HepG2 (cell line): ENCODE data around the gene ETFRF1. TPM values are rescaled to one million over a fixed set of nuclear protein-coding genes. Genes with fewer than 3 reads are reported as not detected.

ENCODE experiments used
- DRAP1 ChIP-seq: IDR thresholded peaks from 2 replicates; pipeline ENCODE4 v1.6.1; 2016; ENCODE audit warnings: missing genetic modification reagents, missing compliant biosample characterization
- FLYWCH1 ChIP-seq: sonication (generic); formaldehyde crosslinking; IDR thresholded peaks from 2 replicates; pipeline ENCODE4 v1.8.1; 2023; ENCODE audit warnings: mild to moderate bottlenecking, missing genetic modification reagents
- FOXA1 ChIP-seq, 2 experiments: fragments of 450-650 bp in 1 of 2; sonication (generic) in 1 of 2; formaldehyde crosslinking in 1 of 2; IDR thresholded peaks; 2 replicates each; pipeline versions ENCODE4 v1.4.0 to v1.6.1; 2016 to 2020; ENCODE audit warnings: missing genetic modification reagents in 1 of 2
- FOXK1 ChIP-seq: sonication (generic); formaldehyde crosslinking; IDR thresholded peaks from 2 replicates; pipeline ENCODE4 v1.4.0; 2020; ENCODE audit warnings: low read depth, missing genetic modification reagents, borderline replicate concordance
- HDAC2 ChIP-seq: sonication (generic); formaldehyde crosslinking; IDR thresholded peaks from 2 replicates; pipeline ENCODE4 v1.4.0; 2020; ENCODE audit warnings: missing genetic modification reagents
- HNF1A ChIP-seq, 2 experiments: sonication (generic) in 1 of 2; formaldehyde crosslinking in 1 of 2; IDR thresholded peaks; 2 replicates each; pipeline versions ENCODE4 v1.4.0 to v1.6.1; 2016 to 2020; ENCODE audit warnings: borderline replicate concordance in 1 of 2, low read depth in 1 of 2, mild to moderate bottlenecking in 1 of 2, missing genetic modification reagents in 1 of 2
- ISL2 ChIP-seq: sonication (generic); formaldehyde crosslinking; IDR thresholded peaks from 2 replicates; pipeline ENCODE4 v1.5.0; 2020; ENCODE audit warnings: missing genetic modification reagents
- MYC ChIP-seq: sonication (generic); formaldehyde crosslinking; IDR thresholded peaks from 2 replicates; pipeline ENCODE4 v1.9.0; 2021; ENCODE audit warnings: missing genetic modification reagents, borderline replicate concordance
- RFXAP ChIP-seq: sonication (generic); formaldehyde crosslinking; IDR thresholded peaks from 2 replicates; pipeline ENCODE4 v1.4.0; 2020; ENCODE audit warnings: missing genetic modification reagents, borderline replicate concordance
- SALL2 ChIP-seq: sonication (generic); formaldehyde crosslinking; IDR thresholded peaks from 2 replicates; pipeline ENCODE4 v1.8.1; 2023; ENCODE audit warnings: mild to moderate bottlenecking, missing genetic modification reagents, inconsistent platforms
- TARDBP ChIP-seq: sonication (generic); formaldehyde crosslinking; IDR thresholded peaks from 2 replicates; pipeline ENCODE4 v1.8.0; 2022; ENCODE audit warnings: mild to moderate bottlenecking, missing genetic modification reagents
- THAP11 ChIP-seq: IDR thresholded peaks from 2 replicates; pipeline ENCODE4 v1.6.1; 2016; ENCODE audit warnings: missing biosample characterization, missing genetic modification reagents
- THAP7 ChIP-seq: sonication (generic); formaldehyde crosslinking; IDR thresholded peaks from 2 replicates; pipeline ENCODE4 v1.8.1; 2023; ENCODE audit warnings: mild to moderate bottlenecking, missing genetic modification reagents
- YY1 ChIP-seq: IDR thresholded peaks from 2 replicates; pipeline ENCODE4 v1.6.1; 2011; ENCODE audit warnings: low read length, low read depth, moderate library complexity, mild to moderate bottlenecking; ENCODE audit not compliant: insufficient read depth, insufficient replicate concordance
- ZBTB10 ChIP-seq: sonication (generic); formaldehyde crosslinking; IDR thresholded peaks from 2 replicates; pipeline ENCODE4 v1.4.0; 2020; ENCODE audit warnings: missing genetic modification reagents, borderline replicate concordance
- ZNF34 ChIP-seq: sonication (generic); formaldehyde crosslinking; IDR thresholded peaks from 2 replicates; pipeline ENCODE4 v1.4.0; 2020; ENCODE audit warnings: mild to moderate bottlenecking, missing genetic modification reagents, borderline replicate concordance
- ZNF414 ChIP-seq: sonication (generic); formaldehyde crosslinking; IDR thresholded peaks from 2 replicates; pipeline ENCODE4 v1.5.0; 2020; ENCODE audit warnings: missing genetic modification reagents
- ZNF792 ChIP-seq: IDR thresholded peaks from 2 replicates; pipeline ENCODE4 v1.6.1; 2016
- polyA plus RNA-seq, 8 experiments: library from polyadenylated mRNA; depleted of rRNA in 3 of 8; stranded (reverse) in 7 of 8; unstranded in 1 of 8; fragments of >200 nt; fragmentation: Illumina TruSeq in 4 of 8; extraction: Trizol in 4 of 8; gene quantifications; 2 replicates each; pipeline versions ENCODE4 v1.2.1 to v1.2.3, GENCODE V29; 2011 to 2016; ENCODE audit warnings: low read depth in 4 of 8, missing spikeins in 1 of 8, mixed read lengths in 1 of 8; ENCODE audit not compliant: insufficient read depth in 1 of 8
- total RNA-seq, 5 experiments: library from RNA; depleted of rRNA; stranded (reverse); fragments of >200 nt; fragmentation: Illumina TruSeq; extraction: Trizol; gene quantifications; 2 replicates each; pipeline ENCODE4 v1.2.3, GENCODE V29; 2016; ENCODE audit warnings: low read depth in 1 of 5

The ETFRF1 gene
- total and polyA plus RNA-seq, 2 of the 13 experiments (the other 11 are each of a cell fraction or from before 2014, with no cell fraction given) = 6.8 to 7.0 TPM

GRCh38 chr12:25250744-25251730, 56.0 kb downstream of the ETFRF1 start, which contains the start of gene KRAS (continued):
- peak; percentile 48; the same call in 1 of the 2 replicates for TF ChIP-seq MYC (CRISPR knock-in tag)
- no peak for TF ChIP-seq HNF1A (IDR thresholded peaks at IDR 0.05; ENCODE audit: low read depth)
- peak; percentile 22; the same call in 1 of the 2 replicates for TF ChIP-seq HNF1A (CRISPR knock-in tag; IDR thresholded peaks at IDR 0.05; ENCODE audit: borderline replicate concordance)
- TF ChIP-seq DRAP1 (CRISPR knock-in tag) = no peak
- TF ChIP-seq ZBTB10 (CRISPR knock-in tag) = no peak
- TF ChIP-seq TARDBP (CRISPR knock-in tag) = 0 out of 2 replicates have a peak, but pooled peaks have one; percentile 31
- TF ChIP-seq THAP11 (CRISPR knock-in tag) = peak; percentile 75
- TF ChIP-seq HDAC2 (CRISPR knock-in tag) = 0 out of 2 replicates have a peak, but pooled peaks have one; percentile 38
- TF ChIP-seq YY1 = peak; percentile 85
- no peak for TF ChIP-seq FOXA1 (IDR thresholded peaks at IDR 0.05)
- TF ChIP-seq FOXA1 (CRISPR knock-in tag; IDR thresholded peaks at IDR 0.05) = peak; percentile 55
- TF ChIP-seq FLYWCH1 = no peak
- TF ChIP-seq ISL2 (CRISPR knock-in tag) = no peak
- 0 out of 2 replicates have a peak, but pooled peaks have one; percentile 14 for TF ChIP-seq RFXAP (CRISPR knock-in tag)
- TF ChIP-seq FOXK1 (CRISPR knock-in tag) = no peak; the same call in 1 of the 2 replicates
- TF ChIP-seq ZNF34 (CRISPR knock-in tag) = peak; percentile 30; the same call in 1 of the 2 replicates
- peak; percentile 69; the same call in 1 of the 2 replicates for TF ChIP-seq SALL2 (CRISPR knock-in tag)
- TF ChIP-seq ZNF792 = peak; percentile 73
- TF ChIP-seq ZNF414 (CRISPR knock-in tag) = 0 out of 2 replicates have a peak, but pooled peaks have one; percentile 34
- TF ChIP-seq THAP7 (CRISPR knock-in tag) = no peak
